Osteoblast (primary cell): ENCODE measurements around the gene PGAM5. TPM values are rescaled to one million over a fixed set of nuclear protein-coding genes. Genes with fewer than 3 reads are reported as not detected.

ENCODE experiments used
- DNase-seq: peaks from one replicate; pipeline ENCODE4 v3.0.0; 2011; ENCODE audit warnings: low spot score, mixed read lengths; ENCODE audit not compliant: insufficient read length; ENCODE audit errors: missing footprints
- H2AFZ ChIP-seq: 2 replicates; pipeline ENCODE4 v1.6.0; 2011; ENCODE audit warnings: mild to moderate bottlenecking, low read length
- H3K27ac ChIP-seq: 2 replicates; pipeline ENCODE4 v1.5.1; 2011; ENCODE audit warnings: mild to moderate bottlenecking, low read depth, low read length, moderate library complexity
- H3K27me3 ChIP-seq: 2 replicates; pipeline ENCODE4 v1.6.0; 2012; ENCODE audit warnings: mild to moderate bottlenecking, control low read depth, inconsistent platforms, low read length, moderate library complexity; ENCODE audit not compliant: insufficient read depth
- H3K36me3 ChIP-seq: 2 replicates; pipeline ENCODE4 v1.5.1; 2011; ENCODE audit warnings: mild to moderate bottlenecking, low read length, control low read depth, moderate library complexity; ENCODE audit not compliant: insufficient read depth
- H3K4me1 ChIP-seq: 2 replicates; pipeline ENCODE4 v1.5.1; 2011; ENCODE audit warnings: mild to moderate bottlenecking, low read length, control low read depth, moderate library complexity; ENCODE audit not compliant: insufficient read depth
- H3K4me2 ChIP-seq: 2 replicates; pipeline ENCODE4 v1.6.0; 2011; ENCODE audit warnings: mild to moderate bottlenecking, low read length; ENCODE audit not compliant: insufficient read depth
- H3K4me3 ChIP-seq: fragments of 200-600 bp; sonication (generic); 3 replicates; pipeline ENCODE4 v1.5.1; 2012; ENCODE audit warnings: mild to moderate bottlenecking, low read length, inconsistent platforms; ENCODE audit not compliant: insufficient read depth
- H3K79me2 ChIP-seq: 2 replicates; pipeline ENCODE4 v1.6.0; 2012; ENCODE audit warnings: mild to moderate bottlenecking, low read length, control low read depth, inconsistent platforms; ENCODE audit not compliant: insufficient read depth
- H3K9me3 ChIP-seq: 2 replicates; pipeline ENCODE4 v1.5.1; 2011; ENCODE audit warnings: low read depth, low read length, control low read depth
- H4K20me1 ChIP-seq: 2 replicates; pipeline ENCODE4 v1.6.0; 2012; ENCODE audit warnings: mild to moderate bottlenecking, low read length, control low read depth; ENCODE audit not compliant: insufficient read depth
- total RNA-seq: library from RNA; depleted of rRNA; stranded (reverse); fragments of >200 nt; gene quantifications from 2 replicates; pipeline ENCODE4 v1.2.3, GENCODE V29; 2012
- TF ChIP-seq, protein P1 (sequence below): IDR thresholded peaks from 2 replicates; pipeline ENCODE4 v1.5.1; 2011; ENCODE audit warnings: mild to moderate bottlenecking, low read depth, low read length, moderate library complexity; ENCODE audit errors: extremely low read depth

Gene PGAM5
- total RNA-seq, 1 donor = 24.6 TPM

DNA sequence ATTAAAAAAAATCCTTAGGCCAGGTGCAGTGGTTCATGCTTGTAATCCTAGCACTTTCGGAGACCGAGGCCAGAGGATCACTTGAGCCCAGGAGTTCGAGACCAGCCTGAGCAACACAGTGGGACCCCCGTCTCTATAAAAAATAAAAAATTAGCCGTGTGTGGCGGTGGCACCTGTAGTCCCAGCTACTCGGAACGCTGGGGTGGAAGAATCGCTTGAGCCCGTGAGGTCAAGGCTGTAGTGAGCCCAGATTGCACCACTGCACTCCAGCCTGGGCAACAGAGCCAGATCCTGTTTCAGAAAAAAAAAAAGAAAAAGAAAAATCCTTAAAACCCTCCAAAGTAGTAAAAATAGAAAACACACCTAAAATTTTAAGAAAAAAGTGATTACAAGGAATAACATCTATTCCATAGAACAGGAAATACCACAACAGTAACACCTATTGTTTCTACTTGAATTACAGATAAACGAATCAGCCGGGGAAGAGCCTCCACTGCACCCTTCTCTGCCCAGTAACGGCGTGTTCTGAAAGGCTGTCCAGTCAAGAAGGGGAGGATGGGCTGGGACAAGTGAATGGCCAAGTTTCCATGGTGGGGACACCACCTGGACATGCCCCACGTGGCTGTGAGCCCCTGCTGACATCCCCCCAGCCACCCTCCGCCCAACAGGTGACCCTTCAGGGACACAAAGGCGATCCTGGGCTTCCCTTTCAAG, 41.3 kb upstream of the PGAM5 start:
- no peak overlapping the region for H2AFZ ChIP-seq
- H3K79me2 ChIP-seq = no peaks in the 10 kb centered on the region
- H3K4me2 ChIP-seq = no peak overlapping the region
- no peaks in the 10 kb centered on the region for H3K27me3 ChIP-seq
- DNase-seq = no peak
- H3K36me3 ChIP-seq = peaks cover 38% of the 10 kb centered on the region
- H4K20me1 ChIP-seq = no peaks in the 10 kb centered on the region
- no peaks in the 10 kb centered on the region for H3K4me1 ChIP-seq
- H3K4me3 ChIP-seq = no peak overlapping the region
- TF ChIP-seq, protein P1, sequence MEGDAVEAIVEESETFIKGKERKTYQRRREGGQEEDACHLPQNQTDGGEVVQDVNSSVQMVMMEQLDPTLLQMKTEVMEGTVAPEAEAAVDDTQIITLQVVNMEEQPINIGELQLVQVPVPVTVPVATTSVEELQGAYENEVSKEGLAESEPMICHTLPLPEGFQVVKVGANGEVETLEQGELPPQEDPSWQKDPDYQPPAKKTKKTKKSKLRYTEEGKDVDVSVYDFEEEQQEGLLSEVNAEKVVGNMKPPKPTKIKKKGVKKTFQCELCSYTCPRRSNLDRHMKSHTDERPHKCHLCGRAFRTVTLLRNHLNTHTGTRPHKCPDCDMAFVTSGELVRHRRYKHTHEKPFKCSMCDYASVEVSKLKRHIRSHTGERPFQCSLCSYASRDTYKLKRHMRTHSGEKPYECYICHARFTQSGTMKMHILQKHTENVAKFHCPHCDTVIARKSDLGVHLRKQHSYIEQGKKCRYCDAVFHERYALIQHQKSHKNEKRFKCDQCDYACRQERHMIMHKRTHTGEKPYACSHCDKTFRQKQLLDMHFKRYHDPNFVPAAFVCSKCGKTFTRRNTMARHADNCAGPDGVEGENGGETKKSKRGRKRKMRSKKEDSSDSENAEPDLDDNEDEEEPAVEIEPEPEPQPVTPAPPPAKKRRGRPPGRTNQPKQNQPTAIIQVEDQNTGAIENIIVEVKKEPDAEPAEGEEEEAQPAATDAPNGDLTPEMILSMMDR = no peak
- H3K27ac ChIP-seq = no peak overlapping the region
- H3K9me3 ChIP-seq = no peaks in the 10 kb centered on the region

DNA sequence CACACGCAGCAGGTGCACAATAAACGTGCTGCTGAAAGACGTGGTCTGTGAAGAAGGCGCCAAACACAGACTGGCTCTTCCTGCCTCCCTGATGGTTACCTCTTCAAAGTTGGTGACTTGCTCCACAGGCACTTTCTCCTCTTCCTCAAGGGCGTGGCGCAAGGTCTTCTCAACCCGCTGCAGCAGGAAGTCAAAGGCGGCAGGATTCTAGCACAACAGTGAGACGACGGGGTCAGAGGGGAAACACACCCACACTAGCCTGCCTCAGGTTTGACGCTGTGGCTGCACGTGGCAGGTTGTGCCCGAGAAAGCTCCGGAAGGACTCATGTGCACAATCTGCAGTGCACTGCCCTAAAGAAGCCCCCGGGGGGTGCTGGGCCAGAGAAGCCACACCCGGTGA, 38.5 kb upstream of the PGAM5 start:
- no peaks in the 10 kb centered on the region for H3K9me3 ChIP-seq
- no peak for DNase-seq
- TF ChIP-seq, protein P1 = no peak
- H3K4me2 ChIP-seq = no peak overlapping the region
- no peaks in the 10 kb centered on the region for H3K27me3 ChIP-seq
- H2AFZ ChIP-seq = no peak overlapping the region
- peaks cover 35% of the 10 kb centered on the region for H3K36me3 ChIP-seq
- H3K27ac ChIP-seq = no peak overlapping the region
- H4K20me1 ChIP-seq = no peaks in the 10 kb centered on the region
- H3K79me2 ChIP-seq = no peaks in the 10 kb centered on the region
- no peaks in the 10 kb centered on the region for H3K4me1 ChIP-seq
- no peak overlapping the region for H3K4me3 ChIP-seq

DNA sequence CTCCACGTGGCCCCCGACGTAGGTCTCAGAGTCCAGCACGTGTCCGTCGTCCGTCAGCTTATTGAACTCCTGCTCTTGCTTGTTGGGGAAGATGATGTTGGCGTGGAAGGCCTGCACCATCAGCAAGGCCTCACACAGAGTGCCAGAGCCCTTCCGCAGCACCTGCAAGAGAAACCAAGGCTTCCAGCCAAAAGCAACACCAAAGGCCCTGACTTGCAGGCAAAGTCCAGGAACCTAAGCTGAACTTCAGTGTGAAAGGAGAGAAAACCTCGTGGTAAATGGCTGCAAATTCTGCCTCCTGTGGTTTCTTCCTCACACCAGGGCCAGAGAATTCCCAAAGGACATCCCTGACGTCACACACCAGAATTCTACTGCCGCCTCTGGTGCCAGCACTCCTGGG, 38.0 kb upstream of the PGAM5 start:
- H3K36me3 ChIP-seq = peaks cover 34% of the 10 kb centered on the region
- DNase-seq = peak; percentile 91
- TF ChIP-seq, protein P1 = no peak
- H3K27ac ChIP-seq = no peak overlapping the region
- no peak overlapping the region for H2AFZ ChIP-seq
- H3K27me3 ChIP-seq = no peaks in the 10 kb centered on the region
- H3K79me2 ChIP-seq = no peaks in the 10 kb centered on the region
- no peak overlapping the region for H3K4me3 ChIP-seq
- H3K9me3 ChIP-seq = no peaks in the 10 kb centered on the region
- no peaks in the 10 kb centered on the region for H3K4me1 ChIP-seq
- no peak overlapping the region for H3K4me2 ChIP-seq
- no peaks in the 10 kb centered on the region for H4K20me1 ChIP-seq

DNA sequence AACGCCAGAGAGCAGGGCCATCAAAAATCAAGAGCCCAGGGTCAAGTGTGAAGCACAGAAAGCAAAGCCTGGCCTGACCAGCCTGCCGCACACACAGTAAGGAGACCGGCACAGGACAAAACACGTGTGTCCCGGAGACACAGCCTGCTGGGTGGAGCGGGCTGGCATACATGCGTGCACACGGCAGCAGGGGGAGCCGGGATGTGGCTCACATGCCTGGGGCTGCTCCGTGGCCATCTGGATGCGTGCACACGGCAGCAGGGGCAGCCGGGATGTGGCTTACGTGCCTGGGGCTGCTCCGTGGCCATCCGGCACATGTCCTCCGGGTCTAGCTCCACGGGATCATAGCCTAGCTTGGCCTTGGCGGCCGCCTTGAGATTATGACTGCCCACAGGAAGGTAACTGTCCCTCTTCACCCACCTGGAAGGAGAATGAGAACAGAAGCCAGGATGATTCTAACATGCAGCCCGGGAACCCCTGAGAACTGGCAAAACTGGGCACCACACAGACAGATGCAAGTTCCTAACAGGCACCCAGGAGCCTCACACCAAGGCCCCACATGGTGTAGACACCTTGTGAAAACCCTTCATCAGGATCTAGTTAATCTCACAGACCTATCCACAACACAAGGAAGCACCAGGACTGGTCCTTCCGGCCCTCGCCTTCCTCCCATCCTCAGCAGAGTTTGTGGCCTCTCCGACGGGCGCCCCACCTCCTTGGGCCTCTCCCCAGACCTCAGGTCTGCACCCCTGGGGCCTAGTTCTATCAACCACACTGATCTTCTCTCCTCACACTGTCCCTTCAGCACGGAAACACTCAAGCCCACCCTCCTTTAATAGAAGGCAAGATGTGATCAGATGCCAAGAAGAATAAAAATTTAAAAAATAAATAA, 37.1 kb upstream of the PGAM5 start:
- no peak overlapping the region for H3K4me2 ChIP-seq
- no peak overlapping the region for H3K4me3 ChIP-seq
- TF ChIP-seq, protein P1 = no peak
- no peaks in the 10 kb centered on the region for H3K9me3 ChIP-seq
- no peaks in the 10 kb centered on the region for H4K20me1 ChIP-seq
- H2AFZ ChIP-seq = no peak overlapping the region
- no peaks in the 10 kb centered on the region for H3K27me3 ChIP-seq
- H3K79me2 ChIP-seq = peaks cover 1% of the 10 kb centered on the region
- H3K4me1 ChIP-seq = no peaks in the 10 kb centered on the region
- H3K27ac ChIP-seq = no peak overlapping the region
- no peak for DNase-seq
- H3K36me3 ChIP-seq = peaks cover 38% of the 10 kb centered on the region
